H1 (cell line): ENCODE measurements around the gene FAM111A. TPM values are rescaled to one million over a fixed set of nuclear protein-coding genes. Genes with fewer than 3 reads are reported as not detected.

Source experiments
- BACH1 ChIP-seq: IDR thresholded peaks from 2 replicates; pipeline ENCODE4 v1.6.1; 2012; ENCODE audit warnings: low read length, improper control_type of control experiment
- CHD2 ChIP-seq: IDR thresholded peaks from 2 replicates; pipeline ENCODE4 v1.6.1; 2012; ENCODE audit warnings: low read length, improper control_type of control experiment
- CHD7 ChIP-seq: fragments of 300-600 bp; sonication (generic); IDR thresholded peaks from 2 replicates; pipeline ENCODE4 v1.7.1; 2012; ENCODE audit warnings: low read length, moderate library complexity, mild to moderate bottlenecking, inconsistent platforms; ENCODE audit not compliant: insufficient replicate concordance
- KDM5A ChIP-seq: fragments of 200-600 bp; IDR thresholded peaks from 2 replicates; pipeline ENCODE4 v1.7.1; 2012; ENCODE audit warnings: mild to moderate bottlenecking, low read length, inconsistent platforms, mixed read lengths
- RXRA ChIP-seq: IDR thresholded peaks from 2 replicates; pipeline ENCODE4 v1.6.1; 2011; ENCODE audit warnings: low read depth, mild to moderate bottlenecking, low read length, moderate library complexity; ENCODE audit not compliant: insufficient read depth
- TEAD4 ChIP-seq: IDR thresholded peaks from 2 replicates; pipeline ENCODE4 v1.6.1; 2012; ENCODE audit warnings: low read depth, low read length, inconsistent platforms, mixed read lengths
- polyA plus RNA-seq, 7 experiments: library from polyadenylated mRNA; depleted of rRNA in 3 of 7; stranded (reverse) in 5 of 7; unstranded in 2 of 7; fragments of >200 nt in 5 of 7; fragments of 200-250 nt in 2 of 7; gene quantifications; 1 replicate in 5 of 7; 2 replicates in 1 of 7; 4 replicates in 1 of 7; pipeline versions ENCODE4 v1.2.1 to v1.2.3, GENCODE V29; 2011 to 2013; ENCODE audit warnings: missing spikeins in 2 of 7, mixed read lengths in 2 of 7
- total RNA-seq: library from RNA; stranded (reverse); fragmentation: NEBNext Ultra II Directional; extraction: Animal tissue kit (Norgen Biotek cat#: 25700); gene quantifications from 2 replicates; pipeline ENCODE4 v1.2.1, GENCODE V29; 2021

The FAM111A gene
- total and polyA plus RNA-seq, 2 of the 8 experiments (the other 6 are each of a cell fraction or from before 2014, with no cell fraction given), result 10.2 to 29.9 TPM

GRCh38 chr11:59180907-59181306 lies 38.3 kb downstream of the FAM111A start (continued):
- no peak for TF ChIP-seq CHD7
- no peak for TF ChIP-seq TEAD4
- TF ChIP-seq RXRA, result no peak
- TF ChIP-seq BACH1, result no peak
- no peak for TF ChIP-seq KDM5A
- TF ChIP-seq CHD2, result no peak
